AG10803 (cell line): ENCODE measurements around the gene RSPO3.
A peak's percentile ranks its signal among the peaks of the same experiment; 100 is the strongest.
"Not testable (repeated sequence)": the region's sequence is repeated elsewhere in the genome, so short reads cannot be mapped to it uniquely, and the experiment has no call there.

ENCODE experiments used
- DNase-seq: peaks from one replicate; pipeline ENCODE4 v3.0.0; 2010; ENCODE audit warnings: low read depth
- H3K4me3 ChIP-seq: 2 replicates; pipeline ENCODE4 v1.5.1; 2011; ENCODE audit warnings: mild to moderate bottlenecking, low read length, control low read depth
- CTCF ChIP-seq: conservative IDR thresholded peaks from 2 replicates; pipeline ENCODE4 v1.5.1; 2011; ENCODE audit warnings: mild to moderate bottlenecking, low read length, control low read depth, inconsistent platforms

RSPO3 gene

GRCh38 chr6:127210725-127211124 lies 92.3 kb downstream of the RSPO3 start:
- H3K4me3 ChIP-seq = no peak overlapping the region
- TF ChIP-seq CTCF = no peak
- DNase-seq = no peak

- DNase-seq = peak; percentile 13
- TF ChIP-seq CTCF = no peak
- H3K4me3 ChIP-seq = no peak overlapping the region
Observed at GRCh38 chr6:127212376-127212775, 93.9 kb downstream of the RSPO3 start.

- not testable (repeated sequence) for H3K4me3 ChIP-seq, DNase-seq
Observed at GRCh38 chr6:127214032-127214431, 95.6 kb downstream of the RSPO3 start.

GRCh38 chr6:127214531-127214930 lies 96.1 kb downstream of the RSPO3 start:
- H3K4me3 ChIP-seq, DNase-seq: not testable (repeated sequence)

GRCh38 chr6:127215931-127216330 lies 97.5 kb downstream of the RSPO3 start:
- TF ChIP-seq CTCF = no peak
- no peak overlapping the region for H3K4me3 ChIP-seq
- no peak for DNase-seq

- no peak for DNase-seq
- TF ChIP-seq CTCF = no peak
- H3K4me3 ChIP-seq = no peak overlapping the region
Observed at GRCh38 chr6:127216810-127217789, 98.6 kb downstream of the RSPO3 start.

GRCh38 chr6:127219869-127220268 lies 101.4 kb downstream of the RSPO3 start:
- no peak for TF ChIP-seq CTCF
- H3K4me3 ChIP-seq = no peak overlapping the region
- no peak for DNase-seq

GRCh38 chr6:127221201-127221600 lies 102.7 kb downstream of the RSPO3 start:
- no peak overlapping the region for H3K4me3 ChIP-seq
- no peak for TF ChIP-seq CTCF
- DNase-seq = no peak
